ENCODE data around the gene SMC6. TPM values are rescaled to one million over a fixed set of nuclear protein-coding genes. Genes with fewer than 3 reads are reported as not detected.
A peak's percentile ranks its signal among the peaks of the same experiment; 100 is the strongest.

SMC6 gene
- polyA plus RNA-seq, 4 donors: 30.7 to 53.0 (median 36.1) TPM

DNA sequence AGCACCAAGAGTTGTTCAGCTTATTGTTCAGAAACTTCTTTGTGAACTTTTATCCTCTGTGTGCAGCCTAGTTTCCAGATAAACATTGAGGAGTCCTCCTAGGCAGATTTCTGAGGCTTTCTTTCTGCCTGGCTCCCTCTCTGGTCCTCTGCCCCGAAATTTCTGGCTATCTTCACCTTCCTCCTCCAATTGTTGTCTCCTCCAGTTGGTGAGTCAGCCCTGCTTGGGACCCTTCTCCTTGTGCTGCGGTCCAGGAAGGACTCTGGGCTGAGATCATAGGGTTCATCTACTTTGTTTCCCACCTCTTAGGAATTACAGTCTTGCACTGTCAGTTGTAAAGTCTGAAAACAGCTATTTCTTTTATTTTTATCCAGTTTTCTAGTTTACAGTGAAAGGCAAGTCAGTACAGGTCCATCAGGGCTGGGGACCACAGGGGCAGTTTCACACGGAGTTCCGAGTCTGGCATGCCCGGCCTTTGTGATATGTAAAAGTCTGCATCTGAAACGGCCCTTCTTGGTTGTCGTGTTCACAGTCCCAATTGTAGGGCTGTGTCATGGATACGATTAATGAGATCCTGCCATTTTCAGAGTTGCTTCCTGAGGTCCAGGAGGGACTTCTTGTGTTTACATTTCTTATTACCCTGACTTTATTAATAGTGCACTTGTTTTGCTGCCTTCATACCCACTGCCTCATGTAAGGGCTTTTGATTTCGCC is 100.8 kb downstream of the SMC6 start:
- DNase-seq (ENCODE audit: low read depth in 4 of 4, low spot score in 2 of 4): no peak

DNA sequence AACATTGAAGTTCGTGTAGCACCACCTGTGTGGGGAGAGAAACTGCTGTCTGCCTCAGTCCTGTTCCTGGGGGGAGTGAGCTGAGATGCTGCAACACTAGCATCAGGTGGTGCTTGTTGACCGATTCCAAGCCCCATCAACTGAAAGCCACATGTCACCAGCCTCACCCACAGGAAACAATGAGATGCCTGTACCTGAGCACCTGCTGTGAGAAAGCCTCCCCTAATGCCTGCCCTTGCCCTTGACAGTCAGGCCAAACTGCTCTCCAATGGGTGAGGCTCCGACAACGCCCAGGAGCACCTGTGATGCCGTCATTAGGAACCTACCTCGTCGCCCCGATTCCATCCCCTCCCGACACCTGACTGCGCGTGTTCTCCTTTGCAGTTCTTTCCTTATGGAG is 104.6 kb downstream of the SMC6 start:
- no peak for DNase-seq (ENCODE audit: low read depth in 4 of 4, low spot score in 2 of 4)

DNA sequence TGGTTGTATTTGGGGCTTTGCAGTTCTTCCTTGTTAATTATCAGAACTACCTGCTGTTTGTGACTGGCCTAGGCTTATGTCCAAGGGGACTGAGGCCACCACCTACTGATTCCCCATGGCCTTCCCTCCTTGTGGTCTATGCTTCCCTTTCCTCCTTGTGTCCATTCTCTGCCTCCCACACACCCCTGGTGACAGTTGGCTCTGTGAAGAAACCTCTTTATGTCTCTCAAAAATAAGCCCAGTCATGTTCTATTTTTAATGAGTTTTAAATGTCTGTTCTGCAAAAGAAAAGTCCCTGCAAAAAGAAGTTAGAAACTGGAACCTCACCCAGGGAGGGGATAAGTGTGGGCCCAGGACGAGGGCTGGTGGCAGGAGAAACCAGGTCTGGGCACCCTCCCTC is 105.0 kb downstream of the SMC6 start:
- DNase-seq (ENCODE audit: low read depth in 4 of 4, low spot score in 2 of 4): no peak

DNA sequence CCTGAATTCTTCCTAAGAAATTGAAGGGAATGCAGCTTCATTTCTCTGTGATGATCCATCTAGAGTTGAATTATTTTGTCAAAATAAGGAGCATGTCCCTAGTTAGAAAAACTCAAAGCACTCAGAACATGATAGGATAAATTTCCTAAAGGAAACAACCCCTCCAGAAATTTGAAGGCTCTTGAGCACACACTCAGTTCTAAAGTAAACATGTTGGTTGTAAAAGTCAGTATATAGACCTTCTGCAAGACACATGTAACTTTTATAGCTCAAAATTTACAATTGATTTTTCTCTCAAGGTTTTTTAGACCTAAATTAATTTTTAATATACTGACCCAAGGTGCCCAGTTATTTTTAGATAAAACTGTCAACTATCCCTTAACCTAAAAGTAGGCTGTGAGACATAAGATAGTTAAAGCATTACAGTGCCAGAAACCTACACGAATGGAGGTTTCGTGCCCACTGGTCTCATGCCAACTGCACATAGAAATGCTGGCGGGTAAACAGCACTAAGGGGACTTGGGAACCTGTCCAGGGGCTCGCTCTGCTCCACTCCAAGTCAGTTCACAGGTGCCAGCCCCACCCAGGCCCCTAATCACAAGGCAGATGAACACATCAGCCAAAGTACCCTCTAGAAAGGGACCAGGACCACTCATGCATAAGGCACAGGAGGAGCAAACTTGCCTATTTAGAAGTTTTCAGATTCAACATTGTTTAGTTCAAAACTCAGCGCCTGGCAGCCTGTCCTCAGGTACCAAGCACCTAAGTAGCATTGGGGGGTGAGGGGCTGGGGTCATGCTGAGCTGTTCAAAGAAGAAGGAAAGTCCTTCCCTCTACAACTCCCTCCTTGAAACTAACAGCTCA is 106.5 kb downstream of the SMC6 start:
- no peak for DNase-seq (ENCODE audit: low read depth in 4 of 4, low spot score in 2 of 4)

DNA sequence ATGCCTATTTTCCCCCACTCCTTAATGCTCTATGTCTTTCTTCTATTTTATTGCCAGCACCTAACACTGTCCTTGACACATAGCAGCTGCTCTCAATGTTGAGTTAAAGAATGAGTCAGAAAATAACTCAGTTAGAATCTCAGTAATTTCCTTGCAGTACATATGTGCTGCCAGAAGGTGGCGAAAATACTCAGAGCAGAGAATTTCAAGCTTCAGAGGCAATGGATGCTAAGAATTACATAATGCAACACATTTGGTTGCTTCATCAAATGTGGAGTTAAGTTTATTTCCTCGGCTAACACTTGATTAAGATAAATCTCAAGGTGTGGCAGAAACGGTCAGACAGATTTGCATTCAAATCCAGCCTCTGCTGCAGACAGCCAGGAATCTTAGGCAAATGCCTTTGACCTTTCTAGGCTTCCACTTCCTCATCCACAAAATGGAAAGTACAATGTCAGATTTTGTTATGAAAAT is 107.5 kb downstream of the SMC6 start:
- DNase-seq (ENCODE audit: low read depth in 4 of 4, low spot score in 2 of 4): peak; percentile 51 to 83 (median 70)

DNA sequence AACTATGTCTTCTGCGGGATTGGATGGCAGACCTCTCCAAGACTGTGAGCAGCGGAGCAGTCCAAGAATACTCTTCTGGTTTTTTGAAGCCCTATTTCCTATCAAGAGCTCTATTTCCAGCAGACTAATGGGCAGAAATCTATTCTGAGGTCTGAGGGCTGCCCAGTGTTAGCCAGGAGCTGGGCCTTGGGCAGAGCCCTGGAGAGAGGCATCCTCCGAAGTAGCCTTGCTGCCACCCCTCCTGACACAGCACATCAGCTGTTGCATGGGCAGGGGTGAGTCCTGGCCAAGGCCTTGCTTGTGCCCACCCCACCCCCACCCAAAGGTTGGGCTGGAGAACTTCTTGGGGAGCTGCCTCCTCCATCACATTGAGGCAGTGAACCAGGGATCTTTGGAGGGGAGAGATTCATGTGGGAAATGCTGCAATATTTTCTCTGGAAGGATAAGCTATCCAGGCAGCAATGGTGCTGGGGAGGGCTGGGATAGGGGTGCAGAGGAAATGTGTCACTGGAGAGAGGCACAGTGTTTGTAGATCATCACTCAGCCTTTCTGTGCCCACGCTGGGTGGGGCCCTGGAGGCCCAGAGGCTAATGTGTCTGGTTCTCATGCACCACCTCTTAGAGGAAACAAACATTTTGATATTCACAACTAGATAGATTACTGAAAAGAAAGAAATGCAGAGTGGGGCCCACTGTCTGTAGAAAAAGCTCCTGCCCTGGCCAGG is 108.5 kb downstream of the SMC6 start:
- DNase-seq (ENCODE audit: low read depth in 4 of 4, low spot score in 2 of 4): no peak

DNA sequence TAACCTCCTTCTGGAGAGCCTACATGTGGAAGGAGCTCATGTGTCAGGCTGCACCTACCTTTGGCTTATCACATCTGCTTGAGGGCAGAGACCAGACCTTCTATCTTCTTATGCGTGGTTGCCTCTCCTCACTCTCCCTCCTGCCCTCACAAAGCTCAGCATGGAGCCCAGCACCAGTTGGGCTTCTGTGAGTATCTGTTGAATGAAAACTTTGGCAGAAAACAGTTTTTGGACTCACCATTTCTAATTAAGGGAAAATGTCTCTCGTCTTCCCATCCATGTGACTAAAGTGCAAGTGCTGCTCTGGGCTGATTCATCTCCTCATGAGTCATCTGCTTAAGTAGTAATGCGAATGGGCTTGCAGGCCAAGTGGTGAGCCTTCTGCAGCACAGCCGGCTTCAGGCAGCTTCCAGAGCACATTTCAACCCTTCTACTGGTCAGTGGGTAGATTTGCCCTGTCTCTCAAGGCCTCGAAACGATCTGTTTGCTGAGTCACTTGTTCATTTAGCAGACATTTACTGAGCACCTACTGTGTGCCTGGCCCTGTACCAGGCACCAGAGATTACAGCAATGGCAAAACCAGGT is 110.5 kb downstream of the SMC6 start:
- no peak for DNase-seq (ENCODE audit: low read depth in 4 of 4, low spot score in 2 of 4)

DNA sequence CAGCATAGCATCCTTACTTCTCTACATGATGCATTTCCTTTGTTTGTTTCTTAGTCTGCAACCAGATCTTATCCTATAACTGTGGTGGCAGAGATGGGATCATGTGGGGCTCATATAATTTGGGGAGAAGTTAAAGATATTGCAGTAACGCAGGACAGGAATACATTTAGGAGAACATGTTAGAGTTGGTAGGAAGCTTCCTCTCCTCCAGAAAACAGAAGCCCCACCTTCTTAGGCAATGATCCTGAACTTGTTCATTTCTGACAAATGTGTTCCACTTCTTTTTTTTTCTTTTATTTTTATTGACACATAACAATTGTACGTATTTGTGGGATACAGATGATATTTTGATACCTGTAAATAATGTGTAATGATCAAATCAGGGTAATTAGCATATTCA is 113.2 kb downstream of the SMC6 start:
- no peak for DNase-seq (ENCODE audit: low read depth in 4 of 4, low spot score in 2 of 4)

DNA sequence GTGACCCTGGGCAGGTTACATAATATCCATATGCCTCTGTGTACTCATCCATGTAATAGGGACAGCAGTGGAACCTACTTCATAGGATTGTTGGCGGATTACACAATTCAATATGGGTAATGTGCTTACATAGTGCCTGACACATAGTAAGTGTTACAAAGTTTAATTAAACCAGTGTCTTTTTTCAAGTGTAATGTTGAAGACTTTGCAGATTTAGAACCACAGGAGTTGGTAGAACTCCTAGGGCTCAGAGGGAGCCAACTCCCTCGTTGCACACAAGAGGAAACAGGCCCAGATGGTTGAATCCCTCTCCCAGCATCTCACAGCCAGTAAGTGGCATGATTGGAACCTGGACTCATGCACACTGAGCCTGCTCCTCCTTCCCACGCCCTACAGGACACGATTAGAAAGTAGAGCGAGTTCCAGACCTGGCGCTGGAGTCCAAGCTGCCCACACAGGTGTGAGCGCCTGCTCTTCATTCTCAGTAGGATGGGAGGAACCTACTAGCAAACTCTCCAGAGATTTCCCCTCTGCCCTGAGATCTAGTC is 115.3 kb downstream of the SMC6 start:
- no peak for DNase-seq (ENCODE audit: low read depth in 4 of 4, low spot score in 2 of 4)

DNA sequence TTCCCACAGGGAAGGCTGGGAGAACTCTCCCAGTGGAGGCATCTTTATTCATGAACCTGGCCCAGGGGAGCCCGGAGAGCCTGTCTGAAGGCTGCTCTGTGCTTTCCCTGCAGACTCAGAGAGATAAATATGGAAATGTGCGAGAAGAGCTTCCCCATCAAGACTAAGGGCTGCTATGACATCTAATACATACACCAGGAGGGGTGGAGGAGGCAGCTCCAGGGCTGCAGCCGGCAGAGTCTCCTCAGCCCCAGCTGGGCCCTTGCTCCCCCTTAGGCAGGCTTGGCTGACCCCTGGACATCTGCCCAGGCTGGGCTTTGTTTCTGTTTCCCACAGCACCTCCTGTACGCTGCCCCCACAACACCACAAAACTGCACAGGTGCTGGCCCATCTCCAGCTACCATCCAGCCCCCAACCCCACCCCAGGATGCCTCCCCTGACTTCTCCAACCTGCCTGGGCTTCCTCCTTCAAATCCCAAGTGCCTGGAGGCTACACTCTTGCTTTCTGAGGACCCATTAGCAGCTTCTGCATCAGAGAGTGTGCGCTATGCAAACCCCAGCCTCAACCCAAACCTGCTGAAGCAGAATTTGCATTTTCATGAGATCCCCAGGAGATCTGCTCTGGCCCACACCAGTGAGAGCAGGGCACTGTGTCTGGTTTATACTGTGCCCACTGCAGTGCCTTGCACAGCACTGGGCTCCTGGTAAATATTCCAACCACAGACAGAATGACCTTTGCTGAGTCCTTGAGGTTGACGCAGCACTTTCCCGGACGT is 116.3 kb downstream of the SMC6 start:
- no peak for DNase-seq (ENCODE audit: low read depth in 4 of 4, low spot score in 2 of 4)

DNA sequence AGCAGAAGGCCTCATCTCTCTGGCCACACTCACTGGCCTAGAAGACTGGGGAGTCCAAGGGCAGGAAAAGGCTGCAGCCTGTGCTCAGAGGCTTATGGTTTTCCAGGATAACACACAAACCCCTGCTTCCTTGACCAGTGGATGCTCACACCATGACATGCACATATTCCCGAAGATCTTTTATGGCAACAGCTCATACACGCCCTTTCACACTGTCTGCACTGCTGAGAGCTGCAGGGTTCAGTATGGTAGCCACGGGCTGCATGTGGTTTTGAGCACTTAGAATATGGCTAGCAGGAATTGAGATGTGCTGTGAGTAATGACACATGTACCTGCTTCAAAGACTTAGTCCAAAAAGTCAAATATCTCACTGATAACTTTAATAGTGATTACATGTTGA is 117.4 kb downstream of the SMC6 start:
- no peak for DNase-seq (ENCODE audit: low read depth in 4 of 4, low spot score in 2 of 4)

DNA sequence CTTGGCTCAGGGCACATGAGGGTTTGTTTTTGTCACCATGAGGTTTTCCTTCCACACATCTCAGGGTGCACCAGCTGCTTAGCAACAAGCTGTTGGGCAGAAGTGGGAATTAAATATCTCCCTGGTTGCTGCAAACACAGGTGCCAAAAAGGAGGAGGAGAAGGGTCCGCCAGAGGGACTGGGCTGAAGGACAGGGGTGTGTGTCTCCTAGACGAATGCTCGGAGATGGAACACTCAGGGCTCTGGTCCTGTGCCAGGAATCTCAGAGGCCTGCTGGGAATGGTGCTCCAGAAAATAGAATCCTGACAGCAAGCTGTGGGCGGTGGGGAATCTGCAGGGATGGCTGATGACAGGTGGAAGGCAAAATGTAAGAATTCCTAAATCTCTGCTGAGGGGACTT is 118.6 kb downstream of the SMC6 start:
- no peak for DNase-seq (ENCODE audit: low read depth in 4 of 4, low spot score in 2 of 4)

DNA sequence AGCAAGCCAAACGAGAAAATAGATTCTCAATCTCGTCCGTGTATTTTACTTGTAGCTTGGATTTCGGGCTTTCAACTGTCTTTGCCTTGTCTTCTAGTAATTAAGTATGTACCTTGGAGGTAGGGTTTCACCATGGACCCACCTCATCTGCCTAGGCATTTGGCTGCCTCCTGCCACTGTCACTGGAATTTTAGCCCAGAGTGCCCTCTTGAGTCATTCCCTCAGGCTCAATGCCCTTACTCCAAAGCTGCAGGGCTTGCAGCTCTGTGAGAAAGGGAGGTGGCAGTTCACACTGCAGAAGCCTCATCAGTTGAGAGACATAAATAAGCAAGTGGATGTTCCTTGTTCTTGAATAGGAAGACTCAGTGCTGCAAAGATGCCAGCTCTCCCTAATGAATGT is 123.5 kb downstream of the SMC6 start:
- no peak for DNase-seq (ENCODE audit: low read depth in 4 of 4, low spot score in 2 of 4)

DNA sequence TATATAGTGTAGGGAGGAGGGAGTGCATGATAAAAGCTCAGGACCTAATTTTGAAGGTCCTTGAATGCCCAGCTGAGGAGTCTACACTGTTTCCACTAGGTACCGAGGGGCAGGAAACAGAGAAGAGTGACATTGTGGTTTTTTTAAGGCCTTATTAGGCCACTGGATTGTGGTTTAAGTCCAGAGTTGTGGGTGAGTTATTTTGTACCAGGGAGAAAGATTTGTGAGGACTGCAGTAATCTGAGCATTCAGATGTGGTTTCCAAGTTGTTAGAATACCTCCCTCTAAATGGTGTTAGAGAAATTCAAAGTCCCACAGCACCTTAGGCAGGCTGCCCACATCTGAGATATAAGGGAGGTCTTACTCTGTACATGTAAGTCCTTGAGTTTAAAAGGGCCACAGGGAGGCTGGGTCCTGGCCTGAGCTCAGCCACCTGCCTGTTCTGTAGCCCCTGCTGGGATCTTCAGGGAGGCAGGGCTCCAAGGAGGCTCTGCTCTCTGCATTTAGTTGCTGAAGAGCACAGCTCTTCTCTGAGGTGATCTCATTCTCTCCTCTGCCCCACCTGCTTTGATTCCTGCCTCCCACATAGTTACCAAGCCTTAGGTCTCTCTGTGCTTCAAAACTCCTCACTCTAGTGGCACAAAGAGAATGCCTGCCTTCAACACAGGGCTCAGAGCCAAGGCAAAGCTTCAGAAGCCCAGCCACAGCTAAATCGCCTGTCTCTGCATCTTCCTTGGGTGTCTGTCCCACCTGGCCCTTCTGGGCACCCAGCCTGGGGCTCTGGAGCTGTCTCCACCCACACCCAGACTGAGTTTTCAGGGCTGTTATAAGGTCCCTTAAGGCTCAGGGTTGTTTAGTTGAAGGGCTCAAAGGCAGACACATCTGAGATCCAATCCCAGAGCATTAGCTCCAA is 125.0 kb downstream of the SMC6 start:
- no peak for DNase-seq (ENCODE audit: low read depth in 4 of 4, low spot score in 2 of 4)

DNA sequence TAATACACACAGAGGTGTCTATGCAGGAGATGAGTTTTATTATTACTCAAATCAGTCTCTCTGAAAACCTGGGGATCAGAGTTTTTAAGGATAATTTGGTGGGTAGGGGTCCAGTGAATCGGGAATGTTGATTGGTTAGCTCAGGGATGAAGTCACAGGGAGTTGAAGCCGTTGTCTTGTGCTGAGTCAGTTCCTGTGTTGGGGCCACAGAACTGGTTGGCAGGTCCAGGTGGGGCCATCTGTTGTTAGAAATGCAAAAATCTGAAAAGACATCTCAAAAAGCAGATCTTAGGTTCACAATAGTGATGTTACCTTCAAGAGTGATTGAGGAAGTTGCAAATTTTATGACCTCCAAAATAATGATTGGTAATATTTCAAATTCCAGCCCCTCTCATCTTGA is 126.2 kb downstream of the SMC6 start:
- no peak for DNase-seq (ENCODE audit: low read depth in 4 of 4, low spot score in 2 of 4)

DNA sequence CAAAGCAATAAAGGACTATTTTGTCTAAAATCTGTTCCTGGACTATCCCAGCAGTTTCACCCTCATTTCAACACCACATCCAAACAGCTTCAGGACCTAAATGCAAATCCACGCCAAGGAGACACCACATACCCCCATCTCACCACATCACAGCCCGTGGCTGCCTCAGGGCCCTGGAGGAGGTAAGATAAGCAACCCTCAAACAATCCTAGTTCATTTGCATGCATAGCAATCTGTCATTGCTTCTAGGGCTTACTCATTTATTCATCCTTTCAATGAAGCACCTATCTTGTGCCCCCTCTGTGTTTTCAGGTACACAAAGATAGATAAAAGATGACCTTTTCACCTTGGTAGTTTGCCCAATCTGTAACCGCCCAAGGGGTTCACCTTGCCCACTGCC is 126.6 kb downstream of the SMC6 start:
- DNase-seq (ENCODE audit: low read depth in 4 of 4, low spot score in 2 of 4): no peak

DNA sequence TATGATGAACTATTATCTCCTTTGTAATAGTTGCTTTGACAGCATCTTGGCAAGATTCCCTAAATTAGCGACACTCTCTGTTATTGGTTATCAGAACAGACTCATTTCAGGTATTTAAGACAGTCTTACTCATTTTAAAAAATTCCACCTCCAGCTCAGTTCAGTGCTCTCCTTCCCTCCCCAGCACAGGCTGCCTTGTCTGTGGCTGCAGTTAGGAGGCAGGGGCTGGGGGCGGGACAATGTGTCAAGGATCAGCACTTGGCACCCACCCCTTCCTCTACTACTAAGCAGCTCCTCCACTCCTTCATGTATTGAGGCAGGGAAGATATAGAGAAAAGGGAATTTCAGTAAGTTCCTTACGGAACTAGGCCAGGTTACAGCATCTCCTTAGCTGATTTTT is 128.2 kb downstream of the SMC6 start:
- DNase-seq (ENCODE audit: low read depth in 4 of 4, low spot score in 2 of 4): no peak

DNA sequence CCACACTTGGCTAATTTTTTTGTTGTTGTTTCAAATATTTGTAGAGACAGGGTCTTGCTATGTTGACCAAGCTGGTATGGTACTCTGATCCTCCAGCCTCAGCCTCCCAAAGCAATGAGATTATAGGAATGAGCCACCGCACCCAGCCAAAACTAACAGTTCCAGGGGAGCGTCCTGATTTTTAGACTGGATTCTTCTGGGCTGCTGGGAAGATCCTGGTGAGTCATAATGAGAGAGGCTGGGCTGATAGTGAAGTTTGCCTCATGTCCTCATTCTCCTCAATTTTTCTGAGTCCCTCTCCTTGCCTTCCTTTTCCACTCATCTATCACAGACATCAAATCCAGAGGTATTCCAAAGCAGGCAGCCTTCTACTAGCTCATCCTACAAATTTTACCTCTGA is 131.8 kb downstream of the SMC6 start:
- no peak for DNase-seq (ENCODE audit: low read depth in 4 of 4, low spot score in 2 of 4)

DNA sequence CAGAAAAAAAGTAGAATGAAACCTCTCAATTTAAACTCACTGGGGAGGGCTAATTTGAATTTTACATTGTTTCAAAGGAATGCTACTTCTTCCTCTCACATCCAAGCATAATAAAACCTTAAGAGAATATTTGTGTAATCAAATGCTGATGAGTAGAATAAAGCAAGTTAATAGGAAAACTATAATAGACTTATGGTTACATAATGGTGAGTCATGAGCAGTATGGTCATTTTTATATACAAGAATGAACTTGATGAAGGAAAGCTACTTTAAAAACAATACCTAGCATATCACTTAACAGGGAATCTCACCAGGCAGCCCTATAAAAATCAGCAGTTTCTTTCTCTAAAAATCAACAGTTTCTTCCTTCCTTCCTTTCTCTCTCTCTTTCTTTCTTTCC is 132.8 kb downstream of the SMC6 start:
- no peak for DNase-seq (ENCODE audit: low read depth in 4 of 4, low spot score in 2 of 4)
